HepG2 (cell line): Measurements from ENCODE around the gene TLE1.

ENCODE experiments used
- E2F1 ChIP-seq: sonication (generic); formaldehyde crosslinking; IDR thresholded peaks from 2 replicates; pipeline ENCODE4 v1.5.0; 2020; ENCODE audit warnings: missing genetic modification reagents
- ERF ChIP-seq: IDR thresholded peaks from 2 replicates; pipeline ENCODE4 v1.6.1; 2018; ENCODE audit warnings: missing biosample characterization, missing genetic modification reagents
- EZH2 ChIP-seq: conservative IDR thresholded peaks from 2 replicates; pipeline ENCODE4 v1.6.1; 2012; ENCODE audit warnings: mild to moderate bottlenecking, low read depth, low read length, moderate library complexity
- GPN1 ChIP-seq: sonication (generic); formaldehyde crosslinking; IDR thresholded peaks from 2 replicates; pipeline ENCODE4 v1.5.1; 2020; ENCODE audit warnings: missing genetic modification reagents, borderline replicate concordance
- KDM1A ChIP-seq: IDR thresholded peaks from 2 replicates; pipeline ENCODE4 v1.6.1; 2016; ENCODE audit warnings: missing compliant biosample characterization
- PTBP1 ChIP-seq: fragments of 200-400 bp; formaldehyde crosslinking; IDR thresholded peaks from 2 replicates; pipeline ENCODE4 v1.6.1; 2018; ENCODE audit warnings: low read length, low read depth; ENCODE audit not compliant: poor library complexity, severe bottlenecking
- RBFOX2 ChIP-seq: fragments of 200-400 bp; formaldehyde crosslinking; IDR thresholded peaks from 2 replicates; pipeline ENCODE4 v1.6.1; 2017; ENCODE audit warnings: low read depth, mild to moderate bottlenecking, low read length
- RBM22 ChIP-seq: fragments of 200-400 bp; formaldehyde crosslinking; optimal IDR thresholded peaks from 2 replicates; pipeline ENCODE3; 2017; ENCODE audit warnings: mild to moderate bottlenecking, low read length, moderate library complexity
- TAF1 ChIP-seq: sonication (generic); formaldehyde crosslinking; IDR thresholded peaks from 2 replicates; pipeline ENCODE4 v1.4.0; 2020; ENCODE audit warnings: missing genetic modification reagents
- TBX3 ChIP-seq: fragments of 450-650 bp; IDR thresholded peaks from 2 replicates; pipeline ENCODE4 v1.6.1; 2017; ENCODE audit warnings: antibody characterized with exemption, mild to moderate bottlenecking, inconsistent platforms, borderline replicate concordance
- TFE3 ChIP-seq: IDR thresholded peaks from 2 replicates; pipeline ENCODE4 v1.6.1; 2016
- ZNF547 ChIP-seq: sonication (generic); formaldehyde crosslinking; IDR thresholded peaks from 2 replicates; pipeline ENCODE4 v1.5.1; 2020; ENCODE audit warnings: mild to moderate bottlenecking, missing genetic modification reagents
- TF ChIP-seq, protein P1 (sequence below): fragments of 450-650 bp; IDR thresholded peaks from 2 replicates; pipeline ENCODE4 v1.6.1; 2016
- TF ChIP-seq, protein P2 (sequence below): sonication (generic); formaldehyde crosslinking; IDR thresholded peaks from 2 replicates; pipeline ENCODE4 v1.4.0; 2020; ENCODE audit warnings: missing genetic modification reagents, mild to moderate bottlenecking, borderline replicate concordance

DNA sequence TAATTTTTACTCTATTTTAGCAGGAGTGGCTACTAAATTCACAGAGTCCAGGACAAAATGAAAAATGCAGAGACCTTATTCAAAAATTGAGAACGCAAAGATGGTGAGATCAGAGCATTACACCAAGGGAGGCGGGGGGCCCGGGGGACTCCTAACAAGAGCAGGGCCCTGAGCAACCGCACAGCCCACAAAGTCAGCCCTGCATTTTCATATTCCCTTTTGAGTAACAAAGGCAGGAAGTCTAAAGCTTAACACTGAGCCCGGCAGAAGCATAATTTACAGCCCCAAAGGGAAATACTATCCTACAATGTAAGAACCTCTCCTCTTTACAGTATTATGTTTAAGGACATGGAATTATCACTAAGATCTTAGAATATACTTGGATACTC is 69.4 kb downstream of the TLE1 start:
- no peak for TF ChIP-seq EZH2
- TF ChIP-seq KDM1A: no peak
- no peak for TF ChIP-seq GPN1
- no peak for TF ChIP-seq TFE3 (CRISPR knock-in tag)
- no peak for TF ChIP-seq E2F1 (CRISPR knock-in tag)
- no peak for TF ChIP-seq RBM22
- no peak for TF ChIP-seq PTBP1
- TF ChIP-seq ERF: no peak
- TF ChIP-seq ZNF547 (CRISPR knock-in tag): no peak
- no peak for TF ChIP-seq TBX3
- TF ChIP-seq RBFOX2: no peak
- TF ChIP-seq TAF1 (CRISPR knock-in tag): no peak
- TF ChIP-seq, protein P1, sequence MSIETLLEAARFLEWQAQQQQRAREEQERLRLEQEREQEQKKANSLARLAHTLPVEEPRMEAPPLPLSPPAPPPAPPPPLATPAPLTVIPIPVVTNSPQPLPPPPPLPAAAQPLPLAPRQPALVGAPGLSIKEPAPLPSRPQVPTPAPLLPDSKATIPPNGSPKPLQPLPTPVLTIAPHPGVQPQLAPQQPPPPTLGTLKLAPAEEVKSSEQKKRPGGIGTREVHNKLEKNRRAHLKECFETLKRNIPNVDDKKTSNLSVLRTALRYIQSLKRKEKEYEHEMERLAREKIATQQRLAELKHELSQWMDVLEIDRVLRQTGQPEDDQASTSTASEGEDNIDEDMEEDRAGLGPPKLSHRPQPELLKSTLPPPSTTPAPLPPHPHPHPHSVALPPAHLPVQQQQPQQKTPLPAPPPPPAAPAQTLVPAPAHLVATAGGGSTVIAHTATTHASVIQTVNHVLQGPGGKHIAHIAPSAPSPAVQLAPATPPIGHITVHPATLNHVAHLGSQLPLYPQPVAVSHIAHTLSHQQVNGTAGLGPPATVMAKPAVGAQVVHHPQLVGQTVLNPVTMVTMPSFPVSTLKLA: no peak
- TF ChIP-seq, protein P2, sequence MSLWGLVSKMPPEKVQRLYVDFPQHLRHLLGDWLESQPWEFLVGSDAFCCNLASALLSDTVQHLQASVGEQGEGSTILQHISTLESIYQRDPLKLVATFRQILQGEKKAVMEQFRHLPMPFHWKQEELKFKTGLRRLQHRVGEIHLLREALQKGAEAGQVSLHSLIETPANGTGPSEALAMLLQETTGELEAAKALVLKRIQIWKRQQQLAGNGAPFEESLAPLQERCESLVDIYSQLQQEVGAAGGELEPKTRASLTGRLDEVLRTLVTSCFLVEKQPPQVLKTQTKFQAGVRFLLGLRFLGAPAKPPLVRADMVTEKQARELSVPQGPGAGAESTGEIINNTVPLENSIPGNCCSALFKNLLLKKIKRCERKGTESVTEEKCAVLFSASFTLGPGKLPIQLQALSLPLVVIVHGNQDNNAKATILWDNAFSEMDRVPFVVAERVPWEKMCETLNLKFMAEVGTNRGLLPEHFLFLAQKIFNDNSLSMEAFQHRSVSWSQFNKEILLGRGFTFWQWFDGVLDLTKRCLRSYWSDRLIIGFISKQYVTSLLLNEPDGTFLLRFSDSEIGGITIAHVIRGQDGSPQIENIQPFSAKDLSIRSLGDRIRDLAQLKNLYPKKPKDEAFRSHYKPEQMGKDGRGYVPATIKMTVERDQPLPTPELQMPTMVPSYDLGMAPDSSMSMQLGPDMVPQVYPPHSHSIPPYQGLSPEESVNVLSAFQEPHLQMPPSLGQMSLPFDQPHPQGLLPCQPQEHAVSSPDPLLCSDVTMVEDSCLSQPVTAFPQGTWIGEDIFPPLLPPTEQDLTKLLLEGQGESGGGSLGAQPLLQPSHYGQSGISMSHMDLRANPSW: no peak
